ENCODE results near the gene AP3B1.

Gene AP3B1

DNA sequence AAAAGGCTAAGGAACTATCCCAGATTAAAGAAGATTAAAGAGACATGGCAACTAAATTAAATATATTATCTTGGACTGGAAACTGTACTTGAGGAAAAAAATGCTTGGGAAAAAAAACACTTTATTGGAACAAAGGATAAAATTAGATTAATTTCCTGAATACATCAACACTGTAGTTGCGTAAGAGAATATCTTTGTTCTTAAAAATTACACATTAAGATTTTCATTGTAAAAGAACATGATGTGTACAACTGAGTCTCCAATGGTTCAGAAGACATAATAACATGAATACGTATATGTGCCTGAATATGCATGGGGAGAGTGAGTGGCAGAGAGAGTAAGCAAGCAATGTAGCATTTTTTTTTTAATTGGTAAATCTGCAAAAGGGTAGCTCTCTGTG, 2.8 kb downstream of the AP3B1 start:
- TF ChIP-seq, protein P1, sequence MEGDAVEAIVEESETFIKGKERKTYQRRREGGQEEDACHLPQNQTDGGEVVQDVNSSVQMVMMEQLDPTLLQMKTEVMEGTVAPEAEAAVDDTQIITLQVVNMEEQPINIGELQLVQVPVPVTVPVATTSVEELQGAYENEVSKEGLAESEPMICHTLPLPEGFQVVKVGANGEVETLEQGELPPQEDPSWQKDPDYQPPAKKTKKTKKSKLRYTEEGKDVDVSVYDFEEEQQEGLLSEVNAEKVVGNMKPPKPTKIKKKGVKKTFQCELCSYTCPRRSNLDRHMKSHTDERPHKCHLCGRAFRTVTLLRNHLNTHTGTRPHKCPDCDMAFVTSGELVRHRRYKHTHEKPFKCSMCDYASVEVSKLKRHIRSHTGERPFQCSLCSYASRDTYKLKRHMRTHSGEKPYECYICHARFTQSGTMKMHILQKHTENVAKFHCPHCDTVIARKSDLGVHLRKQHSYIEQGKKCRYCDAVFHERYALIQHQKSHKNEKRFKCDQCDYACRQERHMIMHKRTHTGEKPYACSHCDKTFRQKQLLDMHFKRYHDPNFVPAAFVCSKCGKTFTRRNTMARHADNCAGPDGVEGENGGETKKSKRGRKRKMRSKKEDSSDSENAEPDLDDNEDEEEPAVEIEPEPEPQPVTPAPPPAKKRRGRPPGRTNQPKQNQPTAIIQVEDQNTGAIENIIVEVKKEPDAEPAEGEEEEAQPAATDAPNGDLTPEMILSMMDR (IDR thresholded peaks at IDR 0.05; ENCODE audit: low read depth, low read length, missing control alignments), result no peak
- in situ Hi-C loops (cut with HindIII; ENCODE audit: low sequenced_read_pairs), result no loop called here
- DNase-seq (ENCODE audit: low read depth), result no peak
- no peak overlapping the region for H3K4me3 ChIP-seq (ENCODE audit: low read depth, low read length)

DNA sequence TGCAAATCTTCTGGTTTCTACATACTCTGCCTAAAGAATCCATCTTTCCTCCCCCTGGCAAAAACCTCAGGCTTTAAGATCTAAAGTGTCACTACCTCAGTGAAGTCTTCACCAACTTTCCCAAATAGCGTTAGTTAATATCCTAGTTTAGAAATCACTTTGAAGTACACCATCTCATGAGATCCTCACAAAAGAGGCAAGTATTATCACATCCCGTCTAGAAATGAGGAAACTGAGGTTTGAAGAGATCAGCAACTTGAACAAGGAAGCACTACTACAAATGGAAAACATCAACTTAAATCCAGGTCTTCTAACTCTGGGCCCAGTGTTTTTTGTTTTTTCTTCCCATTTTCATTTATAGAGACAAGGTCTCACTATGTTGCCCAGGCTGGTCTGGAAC, 4.6 kb downstream of the AP3B1 start:
- H3K4me3 ChIP-seq (ENCODE audit: low read depth, low read length), result no peak overlapping the region
- no peak for DNase-seq (ENCODE audit: low read depth)
- in situ Hi-C loops (cut with HindIII; ENCODE audit: low sequenced_read_pairs), result no loop called here
- TF ChIP-seq, protein P1 (IDR thresholded peaks at IDR 0.05; ENCODE audit: low read depth, low read length, missing control alignments), result no peak

DNA sequence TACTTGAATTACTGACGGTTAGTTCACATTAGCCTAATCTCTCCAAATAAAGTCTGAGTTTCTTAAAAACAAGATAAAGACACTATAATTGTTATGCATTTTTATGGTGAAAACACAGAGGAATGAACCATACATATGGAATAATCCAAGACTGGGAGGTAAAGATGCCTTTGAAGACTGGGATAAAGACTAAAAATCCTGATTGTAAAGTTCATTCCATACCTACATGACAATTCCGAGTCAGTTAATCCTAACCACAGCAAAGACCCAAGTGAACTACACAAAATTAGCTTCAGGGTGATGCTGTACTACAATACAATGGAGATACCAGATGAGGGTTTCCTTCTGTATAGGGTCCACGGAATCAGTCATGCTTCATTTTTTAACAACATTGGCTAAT, 6.3 kb downstream of the AP3B1 start:
- DNase-seq (ENCODE audit: low read depth), result no peak
- TF ChIP-seq, protein P1 (IDR thresholded peaks at IDR 0.05; ENCODE audit: low read depth, low read length, missing control alignments), result no peak
- in situ Hi-C loops (cut with HindIII; ENCODE audit: low sequenced_read_pairs), result no loop called here
- H3K4me3 ChIP-seq (ENCODE audit: low read depth, low read length), result no peak overlapping the region

DNA sequence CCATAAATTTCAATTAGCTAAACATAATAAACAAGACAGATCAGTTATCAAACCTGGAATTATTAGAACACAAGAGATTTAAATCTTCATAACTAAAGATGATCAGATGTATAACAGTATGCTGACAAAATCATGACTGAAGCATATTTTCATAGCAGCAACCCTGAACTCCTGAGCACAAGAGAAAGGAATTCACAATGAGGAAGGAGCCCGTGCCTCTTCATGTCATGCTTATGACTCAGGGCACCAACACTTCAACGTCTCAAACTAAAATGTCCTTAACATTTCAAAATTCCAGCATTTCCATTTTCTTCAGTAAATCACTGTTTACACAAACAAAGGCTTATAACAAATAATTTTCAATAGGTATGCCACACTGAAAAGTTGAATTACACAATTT, 6.7 kb downstream of the AP3B1 start:
- in situ Hi-C loops (cut with HindIII; ENCODE audit: low sequenced_read_pairs), result no loop called here
- DNase-seq (ENCODE audit: low read depth), result peak; percentile 28
- TF ChIP-seq, protein P1 (IDR thresholded peaks at IDR 0.05; ENCODE audit: low read depth, low read length, missing control alignments), result no peak
- no peak overlapping the region for H3K4me3 ChIP-seq (ENCODE audit: low read depth, low read length)

DNA sequence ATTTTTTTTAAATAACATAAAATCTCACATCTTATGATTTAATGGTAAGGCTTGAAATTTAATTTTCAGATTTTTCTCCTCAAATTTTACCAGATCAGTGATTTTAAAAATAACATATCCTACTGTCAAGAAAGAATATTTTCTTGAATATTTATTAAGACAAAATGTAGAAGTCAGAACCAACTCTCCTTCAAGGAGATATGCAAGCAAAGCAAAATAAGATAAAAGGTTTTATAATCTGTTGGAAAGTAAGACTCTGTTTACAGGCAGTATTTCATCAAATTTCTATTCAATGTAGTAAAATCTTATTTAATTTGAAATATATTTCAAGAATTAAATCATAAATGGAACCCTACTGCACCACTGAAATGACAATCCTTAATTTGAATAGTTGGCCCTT, 7.3 kb downstream of the AP3B1 start:
- DNase-seq (ENCODE audit: low read depth), result no peak
- H3K4me3 ChIP-seq (ENCODE audit: low read depth, low read length), result no peak overlapping the region
- TF ChIP-seq, protein P1 (IDR thresholded peaks at IDR 0.05; ENCODE audit: low read depth, low read length, missing control alignments), result no peak
- in situ Hi-C loops (cut with HindIII; ENCODE audit: low sequenced_read_pairs), result no loop called here

DNA sequence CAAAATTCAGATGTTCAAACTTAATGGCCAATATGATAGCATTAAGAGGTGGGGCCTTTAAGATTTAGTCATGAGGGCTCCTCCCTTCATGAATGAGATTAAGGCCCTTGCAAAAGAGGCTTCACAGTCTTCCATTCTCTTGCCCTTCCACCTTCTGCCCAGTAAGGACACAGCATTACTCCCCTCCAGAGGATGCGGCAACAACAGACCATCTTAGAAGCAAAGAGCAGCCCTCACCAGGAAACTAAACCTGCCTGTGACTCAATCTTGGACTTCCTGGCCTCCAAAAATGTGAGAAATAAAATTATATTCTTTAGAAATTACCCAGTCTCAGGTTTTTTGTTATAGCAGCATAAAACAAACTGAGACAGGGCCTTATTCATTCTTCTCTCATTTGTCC, 8.2 kb downstream of the AP3B1 start:
- TF ChIP-seq, protein P1 (IDR thresholded peaks at IDR 0.05; ENCODE audit: low read depth, low read length, missing control alignments), result no peak
- in situ Hi-C loops (cut with HindIII; ENCODE audit: low sequenced_read_pairs), result no loop called here
- H3K4me3 ChIP-seq (ENCODE audit: low read depth, low read length), result no peak overlapping the region
- DNase-seq (ENCODE audit: low read depth), result no peak

DNA sequence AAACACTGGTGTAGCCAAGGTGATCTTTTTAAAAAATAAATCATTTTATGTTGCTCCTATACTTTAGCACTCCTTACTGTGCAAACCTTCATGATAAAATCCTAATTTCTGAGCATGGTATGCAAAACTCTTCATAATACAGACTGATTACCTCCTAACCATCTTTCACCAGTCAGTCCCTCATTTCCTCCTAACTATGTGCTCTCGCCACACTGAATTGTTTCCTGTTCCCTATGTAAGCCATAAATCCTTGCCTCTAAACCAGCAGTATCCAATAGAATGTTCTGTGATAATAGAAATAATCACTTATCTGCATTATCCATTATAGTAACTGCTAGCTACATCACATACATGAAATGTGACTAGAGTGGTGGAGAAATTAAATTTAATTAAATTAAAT, 10.7 kb downstream of the AP3B1 start:
- in situ Hi-C loops (cut with HindIII; ENCODE audit: low sequenced_read_pairs), result no loop called here
- DNase-seq (ENCODE audit: low read depth), result no peak
- H3K4me3 ChIP-seq (ENCODE audit: low read depth, low read length), result no peak overlapping the region
- TF ChIP-seq, protein P1 (IDR thresholded peaks at IDR 0.05; ENCODE audit: low read depth, low read length, missing control alignments), result no peak
